B cell (primary cell): Measurements from ENCODE around the gene CASP14. TPM values are rescaled to one million over a fixed set of nuclear protein-coding genes. Genes with fewer than 3 reads are reported as not detected.

Experiments used
- ATAC-seq: fragments of 200-7000 bp; cut with Tn5 transposase; one replicate; pipeline ENCODE4 v1.10.0; 2021; ENCODE audit warnings: low read depth, mild to moderate bottlenecking, moderate number of reproducible peaks, moderate library complexity
- CTCF ChIA-PET: fragments of 350-600 bp; sonication (Branson Sonifier 250); formaldehyde crosslinking; loops from one replicate; lab custom pipeline; 2021; ENCODE audit warnings: antibody characterized with exemption, inconsistent platforms; lab: Charles Lee
- POLR2A ChIA-PET: fragments of 350-600 bp; sonication (Branson Sonifier 250); formaldehyde crosslinking; loops from one replicate; lab custom pipeline; 2021; ENCODE audit warnings: antibody characterized with exemption; lab: Charles Lee
- DNase-seq: peaks from one replicate; pipeline ENCODE4 v3.0.0; 2013
- H2AFZ ChIP-seq: 2 replicates; pipeline ENCODE4 v1.6.1; 2012; ENCODE audit warnings: mild to moderate bottlenecking, low read depth, low read length; ENCODE audit not compliant: insufficient read depth, poor library complexity, severe bottlenecking
- H3K27ac ChIP-seq, 2 donors: 1 replicate in 1 of 2; 2 replicates in 1 of 2; pipeline ENCODE4 v1.5.1; 2012 to 2013; ENCODE audit warnings: low read length in 2 of 2, mild to moderate bottlenecking in 2 of 2, moderate library complexity in 1 of 2
- H3K27me3 ChIP-seq, 4 experiments: fragments of 200-600 bp in 1 of 4; sonication (generic) in 1 of 4; replicated peaks in 1 of 4; 1 replicate in 2 of 4; 2 replicates in 2 of 4; pipeline versions ENCODE4 v1.6.1 to v1.7.0; 2013 to 2016; ENCODE audit warnings: low read length in 3 of 4, mild to moderate bottlenecking in 2 of 4, mixed read lengths in 1 of 4, moderate library complexity in 1 of 4; ENCODE audit not compliant: insufficient read depth in 4 of 4, control insufficient read depth in 3 of 4; ENCODE audit errors: control extremely low read depth in 1 of 4
- H3K36me3 ChIP-seq, 2 experiments: replicated peaks in 1 of 2; 1 replicate in 1 of 2; 2 replicates in 1 of 2; pipeline versions ENCODE4 v1.6.1 to v1.7.1; 2013; ENCODE audit warnings: low read length in 1 of 2; ENCODE audit not compliant: insufficient read depth in 2 of 2, control insufficient read depth in 1 of 2; ENCODE audit errors: control extremely low read depth in 1 of 2, extremely low read depth in 1 of 2
- H3K4me1 ChIP-seq, 2 donors: fragments of 200-600 bp in 1 of 2; sonication (generic) in 1 of 2; 1 replicate in 1 of 2; 2 replicates in 1 of 2; pipeline versions ENCODE4 v1.5.1 to v1.6.1; 2013 to 2017; ENCODE audit warnings: low read length in 2 of 2; ENCODE audit not compliant: control insufficient read depth in 2 of 2, insufficient read depth in 2 of 2
- H3K4me2 ChIP-seq: replicated peaks from 2 replicates; pipeline ENCODE3; 2012; ENCODE audit warnings: mild to moderate bottlenecking, low read depth, low read length; ENCODE audit not compliant: poor library complexity, severe bottlenecking
- H3K4me3 ChIP-seq, 5 experiments: fragments of 200-600 bp in 1 of 5; sonication (generic) in 1 of 5; 1 replicate in 3 of 5; 2 replicates in 2 of 5; pipeline versions ENCODE4 v1.5.1 to v1.7.0; 2011 to 2016; ENCODE audit warnings: low read length in 4 of 5, mild to moderate bottlenecking in 4 of 5, low read depth in 2 of 5, control low read depth in 1 of 5, moderate library complexity in 1 of 5; ENCODE audit not compliant: insufficient read depth in 1 of 5; ENCODE audit errors: control extremely low read depth in 1 of 5, extremely low read depth in 1 of 5
- H3K79me2 ChIP-seq: fragments of 200-600 bp; sonication (generic); one replicate; pipeline ENCODE4 v1.6.0; 2016; ENCODE audit warnings: low read length; ENCODE audit not compliant: control insufficient read depth, insufficient read depth
- H3K9ac ChIP-seq: fragments of 200-600 bp; sonication (generic); 2 replicates; pipeline ENCODE4 v1.6.1; 2017; ENCODE audit warnings: mild to moderate bottlenecking, low read length, moderate library complexity
- H3K9me3 ChIP-seq, 3 donors: one replicate each; pipeline versions ENCODE4 v1.6.1 to v1.7.1; 2013; ENCODE audit warnings: low read length in 2 of 3; ENCODE audit not compliant: control insufficient read depth in 2 of 3, insufficient read depth in 1 of 3; ENCODE audit errors: control extremely low read depth in 1 of 3
- H4K20me1 ChIP-seq: 2 replicates; pipeline ENCODE4 v1.6.0; 2012; ENCODE audit warnings: mild to moderate bottlenecking, low read length; ENCODE audit not compliant: insufficient read depth, control insufficient read depth, poor library complexity, severe bottlenecking
- H3K27ac Mint-ChIP-seq: one replicate; pipeline ENCODE4 v1.8.0; 2021; ENCODE audit warnings: mixed read lengths
- H3K27me3 Mint-ChIP-seq: one replicate; pipeline ENCODE4 v1.8.0; 2021; ENCODE audit warnings: mixed read lengths
- H3K4me1 Mint-ChIP-seq: one replicate; pipeline ENCODE4 v1.8.0; 2021; ENCODE audit warnings: mixed read lengths
- H3K4me3 Mint-ChIP-seq: one replicate; pipeline ENCODE4 v1.8.0; 2021; ENCODE audit warnings: mixed read lengths
- H3K9me3 Mint-ChIP-seq: one replicate; pipeline ENCODE4 v1.8.0; 2022; ENCODE audit warnings: mixed read lengths; ENCODE audit not compliant: insufficient read depth
- CTCF ChIP-seq: fragments of 200-600 bp; IDR thresholded peaks from one replicate; pipeline ENCODE4 v1.8.0; 2022; ENCODE audit warnings: antibody characterized with exemption, mild to moderate bottlenecking
- EZH2 ChIP-seq: IDR thresholded peaks from 2 replicates; pipeline ENCODE4 v1.6.1; 2012; ENCODE audit warnings: borderline replicate concordance, low read depth, mild to moderate bottlenecking, moderate library complexity, low read length; ENCODE audit not compliant: insufficient read depth, poor library complexity, severe bottlenecking
- WGBS: methylation state at CpG from one replicate; pipeline ENCODE4 v1.1.5; 2013; ENCODE audit warnings: missing lambda C conversion rate; ENCODE audit not compliant: insufficient coverage; 5-methylcytosine and 5-hydroxymethylcytosine counted together
- intact Hi-C: fragments of 100-400 bp; cut with micrococcal nuclease; formaldehyde crosslinking; loops from one replicate; pipeline ENCODE4 v1.10.0; 2022
- polyA plus RNA-seq: library from polyadenylated mRNA; depleted of rRNA; stranded (reverse); fragments of >200 nt; gene quantifications from 2 replicates; pipeline ENCODE4 v1.2.3, GENCODE V29; 2012
- total RNA-seq, 2 donors: library from RNA; stranded (reverse); fragments of 120-200 nt in 1 of 2; gene quantifications; 1 replicate in 1 of 2; 2 replicates in 1 of 2; pipeline versions ENCODE4 v1.2.3 to v1.2.4, GENCODE V29; 2013 to 2022

The CASP14 gene
- total and polyA plus RNA-seq, 2 donors (not counting 1 experiment from before 2014, with no cell fraction given), result not detected

GRCh38 chr19:15010501-15011300, 38.6 kb upstream of the CASP14 start:
- H3K79me2 ChIP-seq, result no peaks in the 10 kb centered on the region
- peaks cover 59% of the 10 kb centered on the region for H3K27me3 Mint-ChIP-seq
- intact Hi-C loops, result no loop called here
- DNase-seq, result no peak
- no peak overlapping the region for H2AFZ ChIP-seq
- no peaks in the 10 kb centered on the region for H3K36me3 ChIP-seq
- no peak overlapping the region for H3K27ac Mint-ChIP-seq
- POLR2A ChIA-PET, result no interaction called here
- no peaks in the 10 kb centered on the region for H4K20me1 ChIP-seq
- H3K9me3 ChIP-seq, result peaks cover 0 to 8% (median 0%) of the 10 kb centered on the region in 3 donors
- H3K27me3 ChIP-seq, result peaks cover 0 to 23% (median 9%) of the 10 kb centered on the region in 4 experiments
- H3K9me3 Mint-ChIP-seq, result no peaks in the 10 kb centered on the region
- no peaks in the 10 kb centered on the region for H3K4me1 Mint-ChIP-seq
- ATAC-seq, result no peak
- no peak overlapping the region for H3K4me3 Mint-ChIP-seq
- no peak overlapping the region for H3K4me2 ChIP-seq
- TF ChIP-seq CTCF, result no peak
- TF ChIP-seq EZH2, result no peak
- H3K9ac ChIP-seq, result no peak overlapping the region
- no peaks in the 10 kb centered on the region for H3K4me1 ChIP-seq
- H3K27ac ChIP-seq, result no peak overlapping the region
- CTCF ChIA-PET, result no interaction called here
- WGBS, result 12% methylated on average over 69 of the region's 73 CpGs
- H3K4me3 ChIP-seq, result no peak overlapping the region

DNA sequence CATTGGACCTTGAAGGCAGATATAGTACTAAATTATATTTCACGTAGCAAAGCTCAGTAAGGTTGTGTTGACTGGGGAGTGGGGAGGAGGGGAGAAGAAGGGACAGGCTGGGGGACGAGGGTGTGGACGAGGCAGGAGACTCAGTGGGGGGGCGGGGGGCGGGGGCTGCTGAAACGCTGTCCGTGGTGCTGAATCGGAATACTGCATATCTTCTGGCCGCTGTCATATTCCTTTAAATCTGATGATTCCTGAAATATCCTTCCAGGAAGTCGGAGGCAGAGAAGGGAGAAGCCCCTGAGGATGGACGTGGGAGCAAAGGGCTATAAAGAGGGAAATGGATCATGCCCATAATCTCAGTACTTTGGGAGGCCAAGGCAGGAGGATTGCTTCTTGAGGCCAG, 34.7 kb upstream of the CASP14 start:
- no peak overlapping the region for H3K4me2 ChIP-seq
- 30% methylated on average over 5 of the region's 11 CpGs for WGBS
- H2AFZ ChIP-seq, result no peak overlapping the region
- no peak overlapping the region for H3K4me3 Mint-ChIP-seq
- H3K27me3 Mint-ChIP-seq, result peaks cover 53% of the 10 kb centered on the region
- ChIA-PET CTCF (no interaction called here), POLR2A (no interaction called here)
- no peak for TF ChIP-seq EZH2
- no peak for TF ChIP-seq CTCF
- no peaks in the 10 kb centered on the region for H3K36me3 ChIP-seq
- no peaks in the 10 kb centered on the region for H4K20me1 ChIP-seq
- intact Hi-C loops, result no loop called here
- peaks cover 0 to 8% (median 0%) of the 10 kb centered on the region in 3 donors for H3K9me3 ChIP-seq
- no peaks in the 10 kb centered on the region for H3K79me2 ChIP-seq
- no peaks in the 10 kb centered on the region for H3K4me1 ChIP-seq
- no peak overlapping the region for H3K4me3 ChIP-seq
- H3K9ac ChIP-seq, result no peak overlapping the region
- no peak for DNase-seq
- H3K27ac ChIP-seq, result no peak overlapping the region
- no peaks in the 10 kb centered on the region for H3K4me1 Mint-ChIP-seq
- no peak for ATAC-seq
- H3K27me3 ChIP-seq, result peaks cover 0 to 19% (median 8%) of the 10 kb centered on the region in 4 experiments
- no peaks in the 10 kb centered on the region for H3K9me3 Mint-ChIP-seq
- no peak overlapping the region for H3K27ac Mint-ChIP-seq
